Measurements from ENCODE around the gene HTR1A. TPM values are rescaled to one million over a fixed set of nuclear protein-coding genes. Genes with fewer than 3 reads are reported as not detected.

Gene HTR1A
- total RNA-seq, 2 experiments from 2014 or later: not detected

DNA sequence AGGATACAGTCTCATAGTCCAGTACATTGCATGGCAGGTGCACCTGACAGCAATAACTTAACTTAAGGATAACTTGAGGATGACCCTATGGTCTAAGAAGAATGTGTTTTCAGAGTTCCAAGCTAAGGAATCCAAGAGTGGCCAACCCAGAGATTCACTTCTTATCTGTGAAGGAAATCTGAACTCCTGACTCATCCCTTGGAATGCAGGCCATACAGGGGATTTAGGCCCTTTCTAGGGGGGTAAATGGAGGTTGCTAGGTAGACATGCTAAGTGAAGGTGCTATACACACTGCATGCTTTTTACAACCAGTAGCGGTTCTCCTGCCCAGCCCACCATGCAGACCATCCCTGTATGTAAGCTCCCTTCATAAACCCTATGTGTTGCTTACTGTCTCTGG is 50.4 kb downstream of the HTR1A start:
- H2AFZ ChIP-seq (ENCODE audit: low read length): no peak overlapping the region
- H3K9me3 ChIP-seq (ENCODE audit: low read length): no peaks in the 10 kb centered on the region
- no peak overlapping the region for H3K27ac ChIP-seq (ENCODE audit: low read depth, low read length, poor library complexity, severe bottlenecking)
- H4K20me1 ChIP-seq (ENCODE audit: insufficient read depth, low read length): no peaks in the 10 kb centered on the region
- ChIA-PET POLR2A (no interaction called here), CTCF (ENCODE audit: unreplicated experiment) (no interaction called here)
- intact Hi-C loops (cut with micrococcal nuclease; ENCODE audit: unreplicated experiment): no loop called here
- no peaks in the 10 kb centered on the region for H3K4me1 ChIP-seq (ENCODE audit: insufficient read depth, low read length, poor library complexity, severe bottlenecking)
- BruUV-seq (replicated peaks): no TSS peak
- no peaks in the 10 kb centered on the region for H3K79me2 ChIP-seq (ENCODE audit: insufficient read depth, low read depth, low read length)
- no peak overlapping the region for H3K4me2 ChIP-seq (ENCODE audit: low read length)
- TF ChIP-seq EZH2phosphoT487 (IDR thresholded peaks at IDR 0.05; ENCODE audit: borderline replicate concordance, low read depth, low read length): no peak
- TF ChIP-seq, protein P1, sequence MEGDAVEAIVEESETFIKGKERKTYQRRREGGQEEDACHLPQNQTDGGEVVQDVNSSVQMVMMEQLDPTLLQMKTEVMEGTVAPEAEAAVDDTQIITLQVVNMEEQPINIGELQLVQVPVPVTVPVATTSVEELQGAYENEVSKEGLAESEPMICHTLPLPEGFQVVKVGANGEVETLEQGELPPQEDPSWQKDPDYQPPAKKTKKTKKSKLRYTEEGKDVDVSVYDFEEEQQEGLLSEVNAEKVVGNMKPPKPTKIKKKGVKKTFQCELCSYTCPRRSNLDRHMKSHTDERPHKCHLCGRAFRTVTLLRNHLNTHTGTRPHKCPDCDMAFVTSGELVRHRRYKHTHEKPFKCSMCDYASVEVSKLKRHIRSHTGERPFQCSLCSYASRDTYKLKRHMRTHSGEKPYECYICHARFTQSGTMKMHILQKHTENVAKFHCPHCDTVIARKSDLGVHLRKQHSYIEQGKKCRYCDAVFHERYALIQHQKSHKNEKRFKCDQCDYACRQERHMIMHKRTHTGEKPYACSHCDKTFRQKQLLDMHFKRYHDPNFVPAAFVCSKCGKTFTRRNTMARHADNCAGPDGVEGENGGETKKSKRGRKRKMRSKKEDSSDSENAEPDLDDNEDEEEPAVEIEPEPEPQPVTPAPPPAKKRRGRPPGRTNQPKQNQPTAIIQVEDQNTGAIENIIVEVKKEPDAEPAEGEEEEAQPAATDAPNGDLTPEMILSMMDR (conservative IDR thresholded peaks at IDR 0.05; ENCODE audit: low read length): no peak
- no peaks in the 10 kb centered on the region for H3K36me3 ChIP-seq (ENCODE audit: insufficient read depth, low read length)
- no peak for DNase-seq (ENCODE audit: low spot score)
- no peak overlapping the region for H3K4me3 ChIP-seq (ENCODE audit: low read depth, low read length, poor library complexity, severe bottlenecking)
- H3K9me2 ChIP-seq (ENCODE audit: insufficient read depth, low read length): no peaks in the 10 kb centered on the region

Other genes starting within 250 kb of the HTR1A start
- gene RNF180, start 203.4 kb upstream of the HTR1A start, total RNA-seq (2014; rRNA removed; shearing (Covaris generic)): not detected in 2 replicates
- gene RNF180, start 203.4 kb upstream of the HTR1A start, total RNA-seq (2022): not detected in 2 replicates